ENCODE data around the gene PICALM. TPM values are rescaled to one million over a fixed set of nuclear protein-coding genes. Genes with fewer than 3 reads are reported as not detected.

PICALM gene
- total and polyA plus RNA-seq, 2 of the 8 experiments (the other 6 are each of a cell fraction or from before 2014, with no cell fraction given), result 69.4 to 71.3 TPM

- Histone ChIP-seq H2BK15ac (ENCODE audit: low read length) (no peak overlapping the region), H3K9me3 (ENCODE audit: insufficient read depth in 2 of 2, low read depth in 1 of 2, low read length in 1 of 2) (no peaks in the 10 kb centered on the region), H4K91ac (replicated peaks; ENCODE audit: insufficient read length, low read length) (no peak overlapping the region), H4K5ac (ENCODE audit: insufficient read length, low read depth, low read length) (no peak overlapping the region), H3K9ac (replicated peaks in 1 of 4; ENCODE audit: extremely low read depth in 1 of 4, low read depth in 3 of 4, low read length in 3 of 4) (no peak overlapping the region), H3K56ac (replicated peaks; ENCODE audit: insufficient read length, low read depth, low read length) (no peak overlapping the region), H3K27ac (ENCODE audit: low read depth, low read length) (no peak overlapping the region), H3K79me1 (ENCODE audit: low read depth, low read length) (no peaks in the 10 kb centered on the region), H3K4me1 (replicated peaks in 1 of 4; ENCODE audit: control insufficient read depth in 3 of 4, insufficient read depth in 4 of 4, low read length in 3 of 4) (no peaks in the 10 kb centered on the region), H4K8ac (ENCODE audit: extremely low read depth, insufficient read depth, low read length) (no peak overlapping the region), H2BK120ac (replicated peaks; ENCODE audit: low read depth, low read length) (no peak overlapping the region), H2AK5ac (ENCODE audit: low read depth, low read length) (no peak overlapping the region), H3K23me2 (ENCODE audit: low read depth, low read length) (no peaks in the 10 kb centered on the region), H3K23ac (ENCODE audit: insufficient read length) (no peak overlapping the region), H3K4ac (replicated peaks; ENCODE audit: insufficient read length, low read depth, low read length) (no peak overlapping the region), H3K18ac (ENCODE audit: extremely low read depth, low read length) (no peak overlapping the region), H3K4me3 (ENCODE audit: extremely low read depth in 1 of 4, insufficient read depth in 2 of 4, low read depth in 3 of 4, low read length in 4 of 4) (no peak overlapping the region), H3K14ac (ENCODE audit: insufficient read length) (no peak overlapping the region), H4K20me1 (replicated peaks in 1 of 2; ENCODE audit: control insufficient read depth in 1 of 2, insufficient read depth in 2 of 2, low read length in 2 of 2) (no peaks in the 10 kb centered on the region), H2BK12ac (ENCODE audit: low read depth, low read length) (no peak overlapping the region), H3K36me3 (ENCODE audit: control insufficient read depth in 2 of 4, insufficient read depth in 4 of 4, low read length in 3 of 4) (no peaks in the 10 kb centered on the region), H3K4me2 (ENCODE audit: insufficient read depth in 1 of 2, low read depth in 2 of 2, low read length in 2 of 2) (no peak overlapping the region), H3K27me3 (replicated peaks in 1 of 4; ENCODE audit: control insufficient read depth in 3 of 4, extremely low read depth in 1 of 4, insufficient read depth in 3 of 4, low read length in 3 of 4) (no peaks in the 10 kb centered on the region), H2AFZ (ENCODE audit: low read length) (peak overlapping the region; percentile 21; the same call in 1 of the 2 replicates), H2BK5ac (ENCODE audit: low read depth, low read length) (no peak overlapping the region), H3K79me2 (ENCODE audit: control insufficient read depth in 1 of 2, insufficient read depth in 2 of 2, low read length in 2 of 2) (no peaks in the 10 kb centered on the region), H2BK20ac (ENCODE audit: low read length) (no peak overlapping the region)
- POLR2A ChIA-PET (ENCODE audit: partially characterized antibody), result interaction anchor here (1.6 kb wide), 1 partner anchor 22 kb away, joined by 3 read pairs; the partner anchor contains the start of gene PICALM
- FAIRE-seq (no peak), DNase-seq (ENCODE audit: low read depth in 1 of 2, low spot score in 2 of 2) (no peak)
- CTCF ChIA-PET (ENCODE audit: partially characterized antibody), result no interaction called here
- whole genome bisulfite sequencing, 2 experiments (ENCODE audit: extremely low coverage in 1 of 2, insufficient coverage in 1 of 2, insufficient read length in 1 of 2, insufficient replicate concordance in 2 of 2, low coverage in 1 of 2, low lambda C conversion rate in 2 of 2, missing lambda C conversion rate in 1 of 2), result 71% methylated on average over 2 of the region's 2 CpGs; no CpG with 5 or more reads in 1 of the 2 experiments
- no peak for TF ChIP-seq SRF (IDR thresholded peaks at IDR 0.05; ENCODE audit: low read depth, low read length)
- TF ChIP-seq TAF7 (optimal IDR thresholded peaks at IDR 0.05; ENCODE audit: borderline replicate concordance, low read depth, low read length), result no peak
- no peak for TF ChIP-seq SAP30 (IDR thresholded peaks at IDR 0.05; ENCODE audit: insufficient read depth, insufficient replicate concordance, low read length)
These were observed 22.7 kb upstream of the PICALM start for GRCh38 chr11:86091566-86091965.

Data from H1 (cell line).